ENCODE results near the gene S100A1. TPM values are rescaled to one million over a fixed set of nuclear protein-coding genes. Genes with fewer than 3 reads are reported as not detected.
"Not testable (repeated sequence)": the region's sequence is repeated elsewhere in the genome, so short reads cannot be mapped to it uniquely, and the experiment has no call there.

The S100A1 gene
- 0.53 TPM for polyA plus RNA-seq (2012; ENCODE audit: missing spikeins)

DNA sequence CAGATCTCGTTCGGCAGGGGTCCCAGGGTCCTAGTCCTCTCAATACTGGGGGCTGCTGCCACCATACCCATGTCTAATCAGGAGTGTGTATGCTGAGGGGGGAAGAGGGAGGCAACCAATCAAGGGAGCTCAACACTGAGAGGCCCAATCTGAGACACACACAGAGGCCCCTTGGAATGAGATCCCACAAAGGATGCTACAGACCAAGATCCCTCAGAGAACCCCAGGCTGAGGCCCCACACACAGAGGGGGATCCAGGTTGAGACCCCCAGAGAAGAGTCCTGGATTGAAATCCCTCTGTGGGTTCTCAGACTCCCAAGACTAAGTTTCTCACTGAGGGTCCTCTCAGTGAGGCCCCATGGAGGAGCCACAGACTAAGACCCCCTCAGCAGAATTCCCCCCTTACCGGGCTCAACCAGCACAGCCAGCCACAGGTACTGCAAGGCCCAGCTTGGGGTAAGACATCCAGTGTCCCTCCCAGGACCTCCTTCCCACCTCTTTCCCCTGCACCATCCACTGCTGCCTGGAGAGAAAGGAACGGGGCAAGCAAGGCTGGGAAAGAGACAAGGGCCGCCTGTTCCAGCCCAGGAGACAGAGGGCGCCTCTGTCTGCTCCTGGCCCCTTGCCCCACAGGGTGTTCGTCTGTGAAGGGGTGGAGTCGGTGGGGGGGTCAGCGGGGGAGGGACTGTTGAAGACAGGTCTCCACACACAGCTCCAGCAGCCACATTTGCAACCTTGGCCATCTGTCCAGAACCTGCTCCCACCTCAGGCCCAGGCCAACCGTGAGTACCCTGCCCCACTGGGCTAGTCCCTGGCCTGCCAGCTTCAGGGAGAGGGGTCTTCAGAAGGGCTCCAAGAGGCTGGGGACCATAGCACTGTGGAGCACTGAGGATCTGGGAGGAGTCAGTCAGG, at the start of gene S100A1:
Gene S100A1, plus strand, starts transcription at position 720 of the 912 bp plus-strand sequence. CDS start 2,088 bp downstream, outside the sequence.
- no peak for DNase-seq (ENCODE audit: insufficient read length)
- TF ChIP-seq POLR2AphosphoS5 (IDR thresholded peaks at IDR 0.05; ENCODE audit: low read depth, low read length), result no peak
- TF ChIP-seq POLR2A (IDR thresholded peaks at IDR 0.05; ENCODE audit: low read depth, low read length), result no peak
- no peak for TF ChIP-seq TAF1 (IDR thresholded peaks at IDR 0.05; ENCODE audit: borderline replicate concordance, low read depth, low read length)
- no peak for FAIRE-seq

DNA sequence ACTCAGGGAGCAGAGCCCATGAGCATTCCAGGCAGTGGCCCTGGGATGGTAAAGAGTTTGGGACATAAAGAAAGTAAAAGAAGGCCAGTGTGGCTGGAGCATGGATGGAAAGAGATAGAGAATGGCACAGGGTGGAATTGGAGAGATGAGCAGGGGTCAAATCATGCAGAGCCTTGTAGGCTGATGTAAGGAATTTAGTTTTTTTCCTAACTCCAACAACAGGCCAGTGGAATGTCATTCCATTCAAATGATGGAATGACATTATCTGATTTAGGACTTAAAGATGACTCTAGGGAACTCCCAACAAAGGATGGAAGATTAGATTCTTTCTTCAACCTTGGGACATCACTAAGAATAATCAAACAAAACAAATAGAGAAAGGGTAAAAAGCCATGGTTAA, 49.7 kb upstream of the S100A1 start:
- FAIRE-seq, result no peak
- no peak for DNase-seq (ENCODE audit: insufficient read length)
- no peak for TF ChIP-seq POLR2A (IDR thresholded peaks at IDR 0.05; ENCODE audit: low read depth, low read length)
- TF ChIP-seq TAF1 (IDR thresholded peaks at IDR 0.05; ENCODE audit: borderline replicate concordance, low read depth, low read length), result no peak
- TF ChIP-seq POLR2AphosphoS5 (IDR thresholded peaks at IDR 0.05; ENCODE audit: low read depth, low read length), result no peak

DNA sequence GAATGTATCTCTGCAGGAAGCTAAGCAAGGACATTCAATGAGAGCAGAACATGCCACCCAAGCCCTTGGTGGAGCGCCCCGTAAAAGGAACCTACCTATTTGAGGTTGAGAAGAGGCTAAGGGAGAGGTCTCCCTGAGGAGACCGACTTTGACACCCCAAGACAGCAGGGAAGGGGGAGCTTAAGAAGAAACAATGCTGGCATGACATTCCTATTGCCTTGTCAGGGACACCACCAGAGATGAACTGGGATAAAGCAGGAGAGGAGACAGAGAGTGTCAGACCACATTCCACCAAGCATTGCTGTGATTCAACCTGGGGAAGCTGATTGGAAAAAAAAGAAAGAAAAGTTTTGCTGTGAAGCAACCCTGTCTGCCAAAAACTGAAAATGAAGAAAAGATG, 49.3 kb upstream of the S100A1 start:
- FAIRE-seq (no peak), DNase-seq (ENCODE audit: insufficient read length) (no peak)
- no peak for TF ChIP-seq POLR2A (IDR thresholded peaks at IDR 0.05; ENCODE audit: low read depth, low read length)
- TF ChIP-seq TAF1 (IDR thresholded peaks at IDR 0.05; ENCODE audit: borderline replicate concordance, low read depth, low read length), result no peak
- TF ChIP-seq POLR2AphosphoS5 (IDR thresholded peaks at IDR 0.05; ENCODE audit: low read depth, low read length), result no peak

DNA sequence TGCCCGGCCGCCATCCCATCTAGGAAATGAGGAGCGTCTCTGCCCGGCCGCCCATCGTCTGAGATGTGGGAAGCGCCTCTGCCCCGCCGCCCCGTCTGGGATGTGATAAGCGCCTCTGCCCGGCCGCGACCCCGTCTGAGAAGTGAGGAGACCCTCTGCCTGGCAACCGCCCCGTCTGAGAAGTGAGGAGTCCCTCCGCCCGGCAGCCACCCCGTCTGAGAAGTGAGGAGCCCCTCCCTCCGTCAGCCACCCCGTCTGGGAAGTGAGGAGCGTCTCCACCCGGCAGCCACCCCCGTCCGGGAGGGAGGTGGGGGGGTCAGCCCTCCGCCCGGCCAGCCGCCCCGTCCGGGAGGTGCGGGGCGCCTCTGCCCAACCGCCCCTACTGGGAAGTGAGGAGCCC, 45.4 kb upstream of the S100A1 start:
- not testable (repeated sequence) for DNase-seq (ENCODE audit: insufficient read length); FAIRE-seq

DNA sequence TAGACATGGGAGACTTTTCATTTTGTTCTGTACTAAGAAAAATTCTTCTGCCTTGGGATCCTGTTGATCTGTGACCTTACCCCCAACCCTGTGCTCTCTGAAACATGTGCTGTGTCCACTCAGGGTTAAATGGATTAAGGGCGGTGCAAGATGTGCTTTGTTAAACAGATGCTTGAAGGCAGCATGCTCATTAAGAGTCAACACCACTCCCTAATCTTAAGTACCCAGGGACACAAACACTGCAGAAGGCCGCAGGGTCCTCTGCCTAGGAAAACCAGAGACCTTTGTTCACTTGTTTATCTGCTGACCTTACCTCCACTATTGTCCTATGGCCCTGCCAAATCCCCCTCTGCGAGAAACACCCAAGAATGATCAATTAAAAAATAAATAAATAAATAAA, 44.7 kb upstream of the S100A1 start:
- FAIRE-seq, result not testable (repeated sequence)

DNA sequence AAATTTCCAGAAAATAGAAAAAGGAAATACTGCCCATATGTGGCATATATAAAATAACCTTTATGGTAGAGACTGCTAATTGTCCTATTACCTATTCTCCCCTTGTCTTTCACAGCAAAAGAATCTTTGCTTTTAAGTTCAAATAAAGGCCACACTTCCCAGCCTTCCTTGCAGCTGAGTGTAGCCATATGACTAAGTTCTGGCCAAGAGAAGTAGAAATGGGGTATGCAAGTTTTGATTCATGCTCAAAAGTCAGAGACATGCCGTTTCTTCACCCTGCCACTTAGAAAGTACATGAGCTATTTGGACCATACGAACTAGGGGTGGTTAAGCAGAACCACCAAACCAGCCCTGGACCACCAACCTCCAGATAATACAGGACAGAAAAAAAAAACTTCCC, 44.3 kb upstream of the S100A1 start:
- no peak for TF ChIP-seq TAF1 (IDR thresholded peaks at IDR 0.05; ENCODE audit: borderline replicate concordance, low read depth, low read length)
- FAIRE-seq (no peak), DNase-seq (ENCODE audit: insufficient read length) (no peak)

More for the DNA sequence above, 44.7 kb upstream of the S100A1 start:
- DNase-seq (ENCODE audit: insufficient read length), result not testable (repeated sequence)

DNA sequence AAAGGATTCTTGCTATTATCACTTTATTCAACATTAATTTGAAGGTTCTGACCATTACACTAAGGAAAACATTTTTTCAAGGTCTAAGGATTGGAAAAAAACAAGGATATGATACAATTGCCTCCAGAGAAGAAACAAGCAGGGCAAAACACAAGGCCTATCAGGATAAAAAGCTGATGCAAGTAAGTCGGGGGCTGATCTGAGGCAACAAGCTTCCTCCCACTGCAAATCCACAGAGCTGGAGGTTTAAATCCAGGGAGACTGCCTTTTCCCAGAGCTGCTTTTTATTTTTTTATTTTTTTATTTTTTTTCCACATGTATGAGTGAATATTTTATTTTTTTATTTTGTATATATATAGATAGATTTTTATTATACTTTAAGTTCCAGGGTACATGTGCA, 43.2 kb upstream of the S100A1 start:
- FAIRE-seq (no peak), DNase-seq (ENCODE audit: insufficient read length) (no peak)
- TF ChIP-seq TAF1 (IDR thresholded peaks at IDR 0.05; ENCODE audit: borderline replicate concordance, low read depth, low read length), result no peak
- no peak for TF ChIP-seq POLR2A (IDR thresholded peaks at IDR 0.05; ENCODE audit: low read depth, low read length)
- no peak for TF ChIP-seq POLR2AphosphoS5 (IDR thresholded peaks at IDR 0.05; ENCODE audit: low read depth, low read length)

DNA sequence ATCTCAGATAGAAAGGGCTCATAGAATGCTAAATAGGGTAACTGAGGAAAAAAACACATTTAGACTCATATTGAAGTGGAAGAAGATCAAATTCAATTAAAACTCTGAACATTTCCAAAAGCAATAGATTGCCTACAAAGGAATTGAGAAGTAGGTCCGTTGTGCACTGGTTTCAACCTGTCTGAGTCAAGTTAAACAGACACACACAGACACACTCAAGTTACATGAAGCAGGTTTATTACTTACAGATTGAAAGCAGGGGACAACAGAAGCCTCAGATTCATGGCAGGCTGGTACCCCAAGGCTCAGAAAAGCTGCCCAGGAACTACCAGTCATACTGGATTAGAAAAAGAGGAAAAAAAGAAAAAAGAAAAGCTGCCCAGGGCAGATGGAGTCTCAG, 41.9 kb upstream of the S100A1 start:
- peak; percentile 14 for FAIRE-seq
- DNase-seq (ENCODE audit: insufficient read length), result no peak
- TF ChIP-seq POLR2AphosphoS5 (IDR thresholded peaks at IDR 0.05; ENCODE audit: low read depth, low read length), result no peak
- TF ChIP-seq TAF1 (IDR thresholded peaks at IDR 0.05; ENCODE audit: borderline replicate concordance, low read depth, low read length), result no peak
- TF ChIP-seq POLR2A (IDR thresholded peaks at IDR 0.05; ENCODE audit: low read depth, low read length), result no peak

DNA sequence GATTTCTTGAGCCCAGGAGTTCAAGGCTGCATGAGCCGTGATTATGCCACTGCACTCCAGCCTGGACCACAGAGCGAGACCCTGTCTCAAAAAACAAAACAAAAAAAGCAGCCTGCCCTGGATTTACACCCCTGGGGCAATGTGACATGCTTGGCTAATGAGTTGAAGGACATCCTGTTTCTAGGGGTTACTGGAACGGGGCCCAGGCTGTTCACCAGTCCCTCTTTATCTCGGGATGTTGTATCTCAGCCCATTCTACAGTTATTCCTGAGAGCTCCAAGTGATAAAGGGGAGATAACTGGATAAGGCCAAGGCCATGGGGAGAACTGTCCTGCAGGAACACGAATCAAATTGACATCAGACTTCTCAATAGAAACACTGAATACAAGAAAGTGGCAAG, 40.9 kb upstream of the S100A1 start:
- no peak for FAIRE-seq
- DNase-seq (ENCODE audit: insufficient read length), result no peak
- no peak for TF ChIP-seq POLR2A (IDR thresholded peaks at IDR 0.05; ENCODE audit: low read depth, low read length)
- no peak for TF ChIP-seq POLR2AphosphoS5 (IDR thresholded peaks at IDR 0.05; ENCODE audit: low read depth, low read length)
- no peak for TF ChIP-seq TAF1 (IDR thresholded peaks at IDR 0.05; ENCODE audit: borderline replicate concordance, low read depth, low read length)

DNA sequence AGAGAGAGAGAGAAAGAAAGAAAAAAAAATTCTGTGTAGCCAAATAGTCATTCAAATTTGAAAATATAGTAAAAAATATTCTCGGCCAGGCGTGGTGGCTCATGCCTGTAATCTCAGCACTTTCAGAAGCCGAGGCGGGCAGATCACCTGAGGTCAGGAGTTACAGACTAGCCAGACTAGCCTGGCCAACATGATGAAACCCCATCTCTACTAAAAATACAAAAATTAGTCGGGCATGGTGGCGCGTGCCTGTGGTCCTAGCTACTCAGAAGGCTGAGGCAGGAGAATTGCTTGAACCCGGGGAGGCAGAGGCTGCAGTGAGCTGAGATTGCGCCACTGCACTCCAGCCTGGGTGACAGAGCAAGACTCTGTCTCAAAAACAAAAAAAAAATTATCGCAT, 40.2 kb upstream of the S100A1 start:
- FAIRE-seq; DNase-seq (ENCODE audit: insufficient read length): not testable (repeated sequence)

DNA sequence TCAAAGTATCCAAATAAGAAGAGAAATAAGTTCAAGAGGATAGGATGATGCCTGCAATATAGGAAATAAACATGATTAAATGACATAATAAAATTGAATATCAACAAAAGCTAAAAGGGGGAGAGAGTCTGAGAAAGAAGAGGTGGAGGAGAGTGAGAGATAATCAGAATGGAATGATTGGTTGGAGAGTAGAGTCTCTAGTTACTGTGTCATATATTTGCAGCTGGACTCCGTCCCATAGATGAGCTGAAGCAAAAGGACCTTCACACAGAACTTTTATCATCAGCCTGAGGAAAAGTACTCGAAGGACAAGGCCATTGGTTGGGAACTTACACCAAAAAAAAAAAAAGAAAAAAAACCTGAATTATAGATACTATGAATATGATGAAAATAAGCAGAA, 39.8 kb upstream of the S100A1 start:
- TF ChIP-seq POLR2AphosphoS5 (IDR thresholded peaks at IDR 0.05; ENCODE audit: low read depth, low read length) (no peak), POLR2A (IDR thresholded peaks at IDR 0.05; ENCODE audit: low read depth, low read length) (no peak), TAF1 (IDR thresholded peaks at IDR 0.05; ENCODE audit: borderline replicate concordance, low read depth, low read length) (no peak)
- DNase-seq (ENCODE audit: insufficient read length), result no peak
- no peak for FAIRE-seq

DNA sequence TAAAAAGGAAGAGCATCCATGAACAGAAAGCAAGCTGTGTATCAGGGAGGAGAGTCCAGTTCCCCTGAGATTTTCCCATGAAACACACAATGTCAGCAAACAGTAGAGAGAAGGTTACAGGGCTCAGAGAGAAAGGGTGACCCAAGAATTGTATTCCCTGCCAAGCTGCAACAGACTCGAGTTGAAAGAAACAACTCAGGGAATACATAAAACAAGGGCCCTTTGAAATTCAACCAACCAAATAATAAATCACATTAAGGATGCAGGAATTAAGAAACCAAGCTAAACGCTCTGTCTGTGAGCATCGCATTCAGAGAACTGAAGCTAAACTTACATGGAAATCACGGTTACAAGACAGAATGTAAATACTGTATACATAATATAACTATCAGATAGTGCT, 35.5 kb upstream of the S100A1 start:
- no peak for FAIRE-seq
- DNase-seq (ENCODE audit: insufficient read length), result no peak
- no peak for TF ChIP-seq POLR2AphosphoS5 (IDR thresholded peaks at IDR 0.05; ENCODE audit: low read depth, low read length)
- no peak for TF ChIP-seq TAF1 (IDR thresholded peaks at IDR 0.05; ENCODE audit: borderline replicate concordance, low read depth, low read length)
- TF ChIP-seq POLR2A (IDR thresholded peaks at IDR 0.05; ENCODE audit: low read depth, low read length), result no peak

DNA sequence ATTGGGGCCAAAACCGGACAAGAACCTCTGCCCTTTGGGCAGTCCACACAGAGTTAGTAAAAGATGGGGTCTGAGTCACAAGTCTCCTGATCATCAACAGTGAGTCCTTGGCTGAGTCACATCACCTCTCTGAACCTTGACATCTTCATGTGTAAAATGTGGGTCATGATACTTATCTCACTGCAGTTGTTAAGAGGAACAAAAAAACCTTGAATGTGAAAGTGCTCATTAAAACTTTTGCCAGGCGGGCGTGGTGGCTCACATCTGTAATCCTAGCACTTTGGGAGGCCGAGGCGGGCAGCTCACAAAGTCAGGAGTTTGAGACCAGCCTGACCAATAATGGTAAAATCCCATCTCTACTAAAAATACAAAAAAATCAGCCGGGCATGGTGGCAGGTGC, 31.0 kb upstream of the S100A1 start:
- FAIRE-seq, result no peak
- TF ChIP-seq TAF1 (IDR thresholded peaks at IDR 0.05; ENCODE audit: borderline replicate concordance, low read depth, low read length) (no peak), POLR2A (IDR thresholded peaks at IDR 0.05; ENCODE audit: low read depth, low read length) (no peak), POLR2AphosphoS5 (IDR thresholded peaks at IDR 0.05; ENCODE audit: low read depth, low read length) (no peak)
- no peak for DNase-seq (ENCODE audit: insufficient read length)
